Uterus (tissue), 4 donors: ENCODE data around the gene PARD3. TPM values are rescaled to one million over a fixed set of nuclear protein-coding genes. Genes with fewer than 3 reads are reported as not detected.
A peak's percentile ranks its signal among the peaks of the same experiment; 100 is the strongest.

Experiments
- DNase-seq, 2 donors: peaks; one replicate each; pipeline ENCODE4 v3.0.0-alpha.2; 2019 to 2020
- H3K27ac ChIP-seq, 2 donors: fragments of 200-600 bp; sonication (generic); 1 replicate in 1 of 2; 2 replicates in 1 of 2; pipeline ENCODE4 v1.5.1; 2016 to 2018
- H3K27me3 ChIP-seq, 2 donors: fragments of 200-600 bp; sonication (generic); one replicate each; pipeline ENCODE4 v1.5.1; 2018 to 2019; ENCODE audit warnings: control low read depth in 1 of 2
- H3K36me3 ChIP-seq, 2 donors: fragments of 200-600 bp; sonication (generic); one replicate each; pipeline ENCODE4 v1.5.1; 2019; ENCODE audit warnings: control low read depth in 1 of 2
- H3K4me1 ChIP-seq, 2 donors: fragments of 200-600 bp; sonication (generic); one replicate each; pipeline ENCODE4 v1.5.1; 2018 to 2019; ENCODE audit warnings: control low read depth in 1 of 2
- H3K4me3 ChIP-seq, 2 donors: fragments of 200-600 bp; sonication (generic); 1 replicate in 1 of 2; 2 replicates in 1 of 2; pipeline ENCODE4 v1.5.1; 2018 to 2019; ENCODE audit warnings: mild to moderate bottlenecking in 1 of 2
- H3K9me3 ChIP-seq, 2 donors: fragments of 200-600 bp; sonication (generic); one replicate each; pipeline ENCODE4 v1.5.1; 2019; ENCODE audit warnings: control low read depth in 1 of 2
- CTCF ChIP-seq, 4 experiments: fragments of 200-600 bp in 2 of 4; fragments of 450-650 bp in 2 of 4; sonication (generic) in 2 of 4; IDR thresholded peaks; one replicate each; pipeline ENCODE4 v1.5.1; 2016 to 2019; ENCODE audit warnings: antibody characterized with exemption in 4 of 4, mild to moderate bottlenecking in 2 of 4, moderate library complexity in 1 of 4
- POLR2A ChIP-seq, 2 donors: fragments of 450-650 bp; IDR thresholded peaks; one replicate each; pipeline ENCODE4 v1.6.1; 2016; ENCODE audit warnings: antibody characterized with exemption in 2 of 2, mild to moderate bottlenecking in 1 of 2, moderate library complexity in 1 of 2
- intact Hi-C: fragments of 100-400 bp; cut with DNase I; formaldehyde crosslinking; loops from one replicate; pipeline ENCODE4 v1.15.1; 2023; ENCODE audit warnings: low total_unique reads
- total RNA-seq, 4 donors: library from RNA; depleted of rRNA in 3 of 4; stranded (reverse); fragments of >200 nt in 3 of 4; gene quantifications; one replicate each; pipeline versions ENCODE4 v1.1.0 to v1.2.4, GENCODE V29; 2014 to 2023
- donor health status: DM: yes; HTN: yes; CAD: no.

PARD3 gene
- total RNA-seq, 4 donors from 2014 or later: 42.1 to 96.1 (median 51.5) TPM

GRCh38 chr10:34195364-34196057 is 619.6 kb downstream of the PARD3 start:
- Histone ChIP-seq H3K9me3 (no peaks in the 10 kb centered on the region), H3K27me3 (no peaks in the 10 kb centered on the region), H3K27ac (no peak overlapping the region), H3K4me3 (no peak overlapping the region), H3K4me1 (no peaks in the 10 kb centered on the region), H3K36me3 (no peaks in the 10 kb centered on the region)
- intact Hi-C loops: no loop called here
- TF ChIP-seq CTCF (IDR thresholded peaks at IDR 0.05): no peak
- DNase-seq: no peak

- H3K27ac ChIP-seq: peak overlapping the region in 1 of 2 donors; percentile 38
- DNase-seq: no peak
Measured at GRCh38 chr10:34193931-34194626, 621.0 kb downstream of the PARD3 start.

GRCh38 chr10:34192646-34193045 is 622.5 kb downstream of the PARD3 start:
- H3K4me3 ChIP-seq: no peak overlapping the region
- H3K27ac ChIP-seq: no peak overlapping the region
- H3K4me1 ChIP-seq: no peaks in the 10 kb centered on the region
- no peaks in the 10 kb centered on the region for H3K27me3 ChIP-seq
- intact Hi-C loops: no loop called here
- TF ChIP-seq POLR2A (IDR thresholded peaks at IDR 0.05): no peak
- no peak for TF ChIP-seq CTCF (IDR thresholded peaks at IDR 0.05)
- H3K36me3 ChIP-seq: no peaks in the 10 kb centered on the region
- DNase-seq: no peak
- H3K9me3 ChIP-seq: no peaks in the 10 kb centered on the region

More at GRCh38 chr10:34193931-34194626, 621.0 kb downstream of the PARD3 start:
- intact Hi-C loops: no loop called here
- Histone ChIP-seq H3K4me3 (no peak overlapping the region), H3K27me3 (no peaks in the 10 kb centered on the region), H3K4me1 (no peaks in the 10 kb centered on the region), H3K9me3 (no peaks in the 10 kb centered on the region), H3K36me3 (no peaks in the 10 kb centered on the region)
- TF ChIP-seq POLR2A (IDR thresholded peaks at IDR 0.05): no peak
- no peak for TF ChIP-seq CTCF (IDR thresholded peaks at IDR 0.05)

- H3K4me1 ChIP-seq: no peaks in the 10 kb centered on the region
- TF ChIP-seq POLR2A (IDR thresholded peaks at IDR 0.05): no peak
- no peak for TF ChIP-seq CTCF (IDR thresholded peaks at IDR 0.05)
Measured at GRCh38 chr10:34191406-34191805, 623.7 kb downstream of the PARD3 start.

GRCh38 chr10:34190580-34190979 is 624.5 kb downstream of the PARD3 start:
- H3K27me3 ChIP-seq: no peaks in the 10 kb centered on the region
- H3K9me3 ChIP-seq: no peaks in the 10 kb centered on the region
- no peak for DNase-seq
- intact Hi-C loops: no loop called here
- no peak overlapping the region for H3K4me3 ChIP-seq
- H3K36me3 ChIP-seq: no peaks in the 10 kb centered on the region
- no peak for TF ChIP-seq POLR2A (IDR thresholded peaks at IDR 0.05)
- TF ChIP-seq CTCF (IDR thresholded peaks at IDR 0.05): no peak
- H3K4me1 ChIP-seq: no peaks in the 10 kb centered on the region
- no peak overlapping the region for H3K27ac ChIP-seq

More at GRCh38 chr10:34191406-34191805, 623.7 kb downstream of the PARD3 start:
- intact Hi-C loops: no loop called here
- H3K9me3 ChIP-seq: no peaks in the 10 kb centered on the region
- H3K27ac ChIP-seq: no peak overlapping the region
- H3K4me3 ChIP-seq: no peak overlapping the region
- no peaks in the 10 kb centered on the region for H3K36me3 ChIP-seq
- no peak for DNase-seq
- no peaks in the 10 kb centered on the region for H3K27me3 ChIP-seq
